ENCODE data around the gene ECSIT. TPM values are rescaled to one million over a fixed set of nuclear protein-coding genes. Genes with fewer than 3 reads are reported as not detected.

ECSIT gene
- polyA plus RNA-seq, 1 of the 3 experiments (the other 2 are of a cell fraction): 43.8 TPM

- Histone ChIP-seq H3K9me2 (no peaks in the 10 kb centered on the region), H3K4me2 (no peak overlapping the region), H3F3A (replicated peaks; ENCODE audit: insufficient read depth) (no peaks in the 10 kb centered on the region), H3K4me3 (ENCODE audit: low read depth in 2 of 2, low read length in 1 of 2) (no peak overlapping the region), H2AFZ (ENCODE audit: low read depth) (no peak overlapping the region), H3K79me2 (ENCODE audit: insufficient read depth) (no peaks in the 10 kb centered on the region), H3K27ac (ENCODE audit: low read depth in 2 of 2, low read length in 1 of 2) (no peak overlapping the region), H3K4me1 (ENCODE audit: control insufficient read depth in 1 of 2, insufficient read depth in 2 of 2, low read depth in 1 of 2, low read length in 1 of 2) (peaks cover 0 to 3% of the 10 kb centered on the region in 2 experiments; a peak in 1 of 4 replicates), H4K20me1 (ENCODE audit: insufficient read depth) (no peaks in the 10 kb centered on the region), H3K36me3 (replicated peaks in 1 of 2; ENCODE audit: control insufficient read depth in 1 of 2, insufficient read depth in 2 of 2, low read length in 1 of 2) (no peaks in the 10 kb centered on the region), H3K27me3 (ENCODE audit: insufficient read depth) (no peaks in the 10 kb centered on the region; the same call in 1 of the 2 replicates), H3K9me3 (no peaks in the 10 kb centered on the region), H3K9ac (no peak overlapping the region)
- CTCF ChIA-PET: interaction anchor here (1.2 kb wide), 1 partner anchor 35 kb away, joined by 3 read pairs; no protein-coding TSS in a partner anchor
- 95% methylated on average over 26 of the region's 45 CpGs for WGBS (ENCODE audit: low lambda C conversion rate)
- TF ChIP-seq EZH2phosphoT487 (IDR thresholded peaks at IDR 0.05; ENCODE audit: borderline replicate concordance, low read depth): no peak
- no peak for TF ChIP-seq FOXM1 (IDR thresholded peaks at IDR 0.05; ENCODE audit: low read depth)
- TF ChIP-seq ZBTB33 (IDR thresholded peaks at IDR 0.05; ENCODE audit: borderline replicate concordance, low read depth): no peak
- no peak for TF ChIP-seq ELF1 (IDR thresholded peaks at IDR 0.05)
- no peak for TF ChIP-seq NRF1 (IDR thresholded peaks at IDR 0.05; ENCODE audit: low read depth, low read length)
- TF ChIP-seq, protein P1, sequence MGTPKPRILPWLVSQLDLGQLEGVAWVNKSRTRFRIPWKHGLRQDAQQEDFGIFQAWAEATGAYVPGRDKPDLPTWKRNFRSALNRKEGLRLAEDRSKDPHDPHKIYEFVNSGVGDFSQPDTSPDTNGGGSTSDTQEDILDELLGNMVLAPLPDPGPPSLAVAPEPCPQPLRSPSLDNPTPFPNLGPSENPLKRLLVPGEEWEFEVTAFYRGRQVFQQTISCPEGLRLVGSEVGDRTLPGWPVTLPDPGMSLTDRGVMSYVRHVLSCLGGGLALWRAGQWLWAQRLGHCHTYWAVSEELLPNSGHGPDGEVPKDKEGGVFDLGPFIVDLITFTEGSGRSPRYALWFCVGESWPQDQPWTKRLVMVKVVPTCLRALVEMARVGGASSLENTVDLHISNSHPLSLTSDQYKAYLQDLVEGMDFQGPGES (IDR thresholded peaks at IDR 0.05; ENCODE audit: low read depth, low read length): no peak
- TF ChIP-seq USF2 (IDR thresholded peaks at IDR 0.05; ENCODE audit: borderline replicate concordance, low read depth, low read length): no peak
- TF ChIP-seq TEAD4 (IDR thresholded peaks at IDR 0.05; ENCODE audit: borderline replicate concordance, insufficient read depth): no peak
- TF ChIP-seq RFX5 (IDR thresholded peaks at IDR 0.05; ENCODE audit: low read length): no peak
- no peak for TF ChIP-seq MEF2A (IDR thresholded peaks at IDR 0.05; ENCODE audit: borderline replicate concordance, low read depth)
- TF ChIP-seq FOXJ3 (CRISPR knock-in tag; IDR thresholded peaks at IDR 0.05): no peak
- no peak for TF ChIP-seq GABPA (IDR thresholded peaks at IDR 0.05; ENCODE audit: low read depth)
- no peak for TF ChIP-seq JUND (IDR thresholded peaks at IDR 0.05)
- TF ChIP-seq CHD2 (IDR thresholded peaks at IDR 0.05; ENCODE audit: low read length, partially characterized antibody): no peak
- no peak for TF ChIP-seq EP300 (IDR thresholded peaks at IDR 0.05; ENCODE audit: borderline replicate concordance in 1 of 2, low read depth in 1 of 2, low read length in 1 of 2)
- TF ChIP-seq MXI1 (IDR thresholded peaks at IDR 0.05; ENCODE audit: low read depth, low read length): no peak
- no peak for TF ChIP-seq REST (IDR thresholded peaks at IDR 0.05; ENCODE audit: low read depth, low read length)
- DNase-seq: peak; percentile 29
- POLR2A ChIA-PET: interaction anchor here (0.6 kb wide), 1 partner anchor 23 kb away, joined by 3 read pairs; no protein-coding TSS in a partner anchor
Observed at GRCh38 chr19:11486661-11487503, 42.1 kb downstream of the ECSIT start.

All from SK-N-SH (cell line).